GM23248 (cell line): Measurements from ENCODE around the gene CSF1R.

Source experiments
- EZH2 ChIP-seq: fragments of 200-600 bp; sonication (generic); IDR thresholded peaks from 2 replicates; pipeline ENCODE4 v1.6.1; 2018; ENCODE audit warnings: antibody characterized with exemption, mild to moderate bottlenecking; ENCODE audit not compliant: insufficient read depth, poor library complexity, severe bottlenecking
- EZH2phosphoT487 ChIP-seq: fragments of 200-600 bp; sonication (generic); IDR thresholded peaks from 2 replicates; pipeline ENCODE4 v1.6.1; 2018; ENCODE audit warnings: antibody characterized with exemption, moderate library complexity, mild to moderate bottlenecking, low read depth; ENCODE audit not compliant: insufficient read depth

DNA sequence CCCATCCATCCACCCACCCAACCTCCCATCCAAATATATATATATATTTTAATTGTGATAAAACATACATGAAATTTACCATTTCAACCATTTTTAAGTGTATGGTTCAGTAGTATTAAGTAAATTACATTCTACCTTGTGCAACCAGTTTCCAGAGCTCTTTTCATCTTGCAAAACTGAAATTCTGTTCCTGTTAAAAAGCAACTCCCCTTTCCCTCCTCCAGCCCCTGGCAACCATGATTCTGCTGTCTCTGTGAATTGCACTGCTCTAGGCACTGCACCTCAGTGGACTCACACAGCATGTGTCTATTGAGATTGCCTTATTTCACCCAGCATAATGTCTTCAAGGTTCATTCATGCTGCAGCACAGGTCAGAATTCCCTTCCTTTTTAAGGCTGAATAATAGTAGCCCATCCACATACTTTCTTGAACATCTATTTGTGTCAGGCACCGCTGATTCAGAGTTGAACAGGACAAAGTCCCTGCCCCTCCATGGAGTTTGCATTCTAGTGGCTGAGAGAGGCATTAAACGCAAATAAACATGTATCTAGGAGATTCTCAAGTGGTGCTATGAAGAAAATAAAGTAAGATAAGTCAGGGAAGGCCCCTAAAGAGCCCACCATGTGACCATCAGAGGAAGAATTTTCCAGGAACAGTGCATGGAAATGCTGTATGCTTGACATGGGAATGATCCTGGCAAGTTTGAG lies 24.0 kb downstream of the CSF1R start:
- TF ChIP-seq EZH2phosphoT487 (no peak), EZH2 (no peak)
